ENCODE results near the gene NPHP4.

Gene NPHP4

DNA sequence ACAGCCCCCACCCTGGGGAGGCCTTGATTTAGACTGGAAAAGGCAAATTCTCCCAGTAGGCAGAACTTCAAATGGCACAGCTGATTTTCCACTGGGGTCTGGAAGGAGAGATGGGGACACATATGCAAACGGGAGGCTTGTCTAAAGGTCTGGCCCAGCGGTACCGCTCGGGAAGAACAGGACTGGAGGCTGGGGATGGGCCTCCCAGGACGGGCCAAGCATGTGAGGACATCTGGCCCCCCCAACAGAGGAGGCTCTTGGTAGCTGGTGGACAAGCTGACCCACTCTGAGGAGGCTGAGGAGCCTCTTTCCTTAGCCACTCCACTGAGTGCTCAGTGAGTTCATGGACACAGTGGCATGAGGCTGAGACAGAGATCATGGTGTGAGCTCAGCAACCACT is 170.0 kb downstream of the NPHP4 start:
- no peak for DNase-seq

DNA sequence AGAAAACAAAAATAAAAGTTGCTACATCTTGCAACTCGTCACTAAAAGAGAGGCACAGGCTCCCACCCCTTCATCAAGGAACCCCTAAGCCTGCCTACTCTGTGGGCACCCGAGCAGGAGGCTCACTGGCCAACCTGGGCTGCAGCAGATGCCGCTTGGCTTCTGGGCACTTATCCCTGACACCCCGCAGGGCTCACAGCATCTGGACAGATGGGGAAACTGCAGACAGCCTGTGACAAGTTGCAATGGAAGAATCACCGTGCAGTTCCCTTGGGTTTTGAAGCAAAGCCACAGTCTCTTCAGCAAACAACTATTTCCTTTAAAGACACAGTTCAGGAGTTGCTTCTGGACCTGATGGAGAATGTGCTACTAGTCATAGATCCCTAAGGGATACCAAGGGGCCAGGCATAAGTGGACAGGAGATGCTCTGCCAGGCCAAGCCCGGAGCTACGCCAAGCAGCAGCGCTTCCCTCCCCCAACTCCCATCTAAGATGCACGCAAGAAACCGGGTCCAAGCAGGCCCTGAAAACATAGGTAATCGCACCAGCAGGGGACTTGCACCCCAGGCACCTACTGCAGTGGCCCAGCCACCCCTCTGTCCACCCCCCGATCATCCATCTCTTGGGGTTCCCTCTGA is 170.6 kb downstream of the NPHP4 start:
- DNase-seq = no peak

DNA sequence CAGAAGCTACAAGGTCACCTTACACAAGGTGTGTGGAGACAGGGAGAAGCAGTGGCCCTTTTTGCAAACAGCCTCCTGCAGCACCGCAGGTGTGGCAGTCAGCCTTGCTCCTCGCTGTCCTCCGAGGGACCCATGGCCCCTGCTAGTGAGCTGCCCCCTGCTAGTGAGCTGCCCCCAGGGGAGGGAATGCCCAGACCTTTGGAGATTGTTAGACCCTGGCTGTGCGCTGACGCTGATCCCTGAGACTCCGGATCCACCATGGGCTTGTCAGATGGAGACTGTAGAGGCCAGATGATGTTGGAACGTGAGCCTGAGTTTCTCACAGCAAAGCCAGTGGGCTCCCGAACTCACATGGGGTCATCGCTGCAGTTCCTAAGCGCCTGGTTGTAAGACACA is 172.2 kb downstream of the NPHP4 start:
- no peak for DNase-seq

DNA sequence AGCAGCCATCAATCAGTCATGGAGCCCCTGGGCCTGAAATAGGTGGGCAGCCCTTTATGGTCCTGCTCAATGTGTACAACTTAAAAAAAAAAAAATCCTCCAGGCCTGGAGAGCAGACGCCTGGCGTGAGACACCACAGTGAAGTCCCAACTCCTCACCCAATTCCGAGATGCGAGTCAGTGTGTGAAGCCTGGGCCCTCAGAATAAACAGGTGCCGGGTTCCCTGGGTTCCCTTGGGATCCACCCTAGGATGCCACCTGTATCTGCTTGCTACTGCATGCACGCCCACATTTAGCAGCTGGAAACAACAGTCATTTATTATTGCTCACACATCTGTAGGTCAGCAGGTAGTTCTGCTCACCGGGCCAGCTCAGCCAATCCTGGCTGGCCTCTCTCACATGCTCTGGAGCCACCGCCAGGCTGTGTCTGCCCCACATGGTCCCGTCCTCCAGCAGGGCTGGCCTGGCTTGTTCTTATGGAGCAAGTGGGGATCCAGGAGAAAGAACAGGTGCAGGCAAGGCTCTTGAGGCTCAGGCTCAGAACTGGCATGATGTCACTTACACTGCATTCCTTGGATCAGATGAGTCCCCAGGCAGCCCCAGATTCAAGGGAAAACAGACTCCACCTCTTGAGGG is 172.7 kb downstream of the NPHP4 start:
- no peak for DNase-seq

DNA sequence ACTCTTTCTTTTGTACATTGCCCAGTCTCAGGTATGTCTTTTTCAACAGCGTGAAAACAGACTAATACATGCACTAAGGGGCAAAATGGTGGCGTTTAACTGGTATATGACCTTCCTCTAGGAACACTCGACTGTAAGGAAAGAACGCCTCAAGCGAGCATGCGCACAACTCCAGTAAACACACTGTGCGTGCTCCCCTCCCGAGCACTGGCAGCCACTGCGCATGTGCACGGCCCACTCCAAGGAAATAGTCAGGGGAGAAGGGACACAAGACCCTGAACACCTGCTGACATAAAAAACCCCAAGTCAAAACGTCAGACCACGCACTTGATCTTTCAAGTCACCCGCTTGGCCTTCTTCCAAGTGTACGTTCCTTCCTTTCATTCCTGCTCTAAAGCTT is 173.5 kb downstream of the NPHP4 start:
- DNase-seq = no peak

DNA sequence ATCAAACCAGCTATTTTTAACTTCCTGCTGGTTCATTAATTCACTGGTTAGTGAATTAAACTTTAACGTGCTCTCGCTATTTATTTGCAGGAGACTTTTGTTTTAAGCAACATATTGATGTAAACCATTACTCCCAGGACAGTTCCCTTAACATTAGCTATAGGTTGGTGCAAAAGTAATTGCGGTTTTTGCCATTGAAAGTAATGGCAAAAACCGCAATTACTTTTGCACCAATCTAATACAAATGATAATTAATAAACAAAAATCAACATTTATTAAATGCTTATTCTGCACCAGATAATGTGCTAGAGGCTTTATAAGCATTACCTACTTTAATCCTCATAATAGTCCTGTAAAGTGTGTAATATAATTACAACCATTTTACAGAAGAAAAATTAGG is 176.5 kb downstream of the NPHP4 start:
- DNase-seq = no peak

DNA sequence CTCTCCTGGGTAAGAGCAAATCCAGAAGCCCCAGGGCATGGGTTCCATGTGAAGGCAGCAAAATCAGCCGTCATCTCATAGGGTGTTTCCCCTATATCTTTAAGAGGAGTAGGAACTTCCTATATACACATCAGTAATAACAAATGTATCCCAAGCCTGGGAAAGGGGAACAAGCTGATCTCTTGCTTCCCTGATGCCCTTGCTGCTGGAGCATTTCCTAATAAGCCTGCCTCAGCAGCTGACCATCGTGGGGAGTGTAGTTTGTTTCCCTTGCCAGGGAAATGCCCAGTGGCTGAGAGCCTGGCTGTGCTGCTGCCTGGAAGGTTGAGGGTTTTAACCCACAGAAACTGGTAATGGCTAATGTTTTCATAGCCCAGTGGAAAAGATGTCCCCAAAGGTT is 177.0 kb downstream of the NPHP4 start:
- DNase-seq = no peak

DNA sequence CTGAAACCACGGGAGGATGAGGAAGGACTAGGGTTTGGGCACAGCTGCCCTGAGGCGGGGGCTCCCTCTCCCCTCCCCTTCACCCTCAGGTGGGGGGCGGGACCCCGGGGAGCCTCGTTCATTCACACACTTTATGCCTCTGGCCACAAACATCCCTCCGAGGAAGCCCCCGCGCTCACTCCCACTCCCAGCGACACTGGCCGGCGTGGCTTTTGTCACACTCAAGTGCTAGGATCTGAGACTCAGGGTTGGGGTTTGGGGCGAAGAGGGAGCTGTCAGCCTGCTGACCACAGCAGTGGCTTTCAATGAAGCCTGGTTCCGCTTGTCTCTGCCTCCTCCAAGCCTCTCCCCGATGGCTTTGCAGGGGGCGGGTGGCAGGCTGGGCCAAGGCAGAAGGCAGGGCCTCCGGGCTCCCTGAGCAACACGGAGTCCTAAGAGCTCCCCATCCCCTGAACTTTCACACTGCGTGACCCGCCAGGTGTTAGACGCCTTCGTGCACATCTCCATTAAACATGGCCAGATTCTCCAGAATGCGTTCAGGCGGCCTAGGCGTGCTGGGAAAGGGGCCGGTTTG is 178.1 kb downstream of the NPHP4 start:
- DNase-seq = no peak

DNA sequence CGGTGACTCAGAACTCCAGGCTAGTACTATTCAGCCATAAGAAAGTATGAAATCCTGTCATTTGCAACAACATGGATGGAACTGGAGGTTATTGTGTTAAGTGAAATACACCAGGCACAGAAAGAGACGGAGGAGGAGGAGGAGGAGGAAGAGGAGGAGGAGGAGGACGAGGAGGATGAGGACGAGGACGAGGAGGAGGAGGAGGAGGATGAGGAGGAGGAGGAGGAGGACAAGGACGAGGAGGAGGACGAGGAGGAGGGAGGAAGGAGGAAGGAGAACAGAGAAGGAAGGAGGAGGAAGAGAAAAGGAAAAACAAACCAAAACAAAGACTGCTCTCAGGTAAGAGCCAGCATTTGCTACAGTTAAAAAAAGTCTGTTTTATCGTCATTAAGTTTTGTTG is 178.7 kb downstream of the NPHP4 start:
- no peak for DNase-seq
